DMS53 treated with DMSO at 0.1 percent for 48 hours (cell line): ENCODE measurements around the gene BTBD17.

Source experiments
- DNase-seq: peaks from one replicate; lab custom pipeline; 2025; ENCODE audit not compliant: unreplicated experiment; lab: John Stamatoyannopoulos, UW

The BTBD17 gene

DNA sequence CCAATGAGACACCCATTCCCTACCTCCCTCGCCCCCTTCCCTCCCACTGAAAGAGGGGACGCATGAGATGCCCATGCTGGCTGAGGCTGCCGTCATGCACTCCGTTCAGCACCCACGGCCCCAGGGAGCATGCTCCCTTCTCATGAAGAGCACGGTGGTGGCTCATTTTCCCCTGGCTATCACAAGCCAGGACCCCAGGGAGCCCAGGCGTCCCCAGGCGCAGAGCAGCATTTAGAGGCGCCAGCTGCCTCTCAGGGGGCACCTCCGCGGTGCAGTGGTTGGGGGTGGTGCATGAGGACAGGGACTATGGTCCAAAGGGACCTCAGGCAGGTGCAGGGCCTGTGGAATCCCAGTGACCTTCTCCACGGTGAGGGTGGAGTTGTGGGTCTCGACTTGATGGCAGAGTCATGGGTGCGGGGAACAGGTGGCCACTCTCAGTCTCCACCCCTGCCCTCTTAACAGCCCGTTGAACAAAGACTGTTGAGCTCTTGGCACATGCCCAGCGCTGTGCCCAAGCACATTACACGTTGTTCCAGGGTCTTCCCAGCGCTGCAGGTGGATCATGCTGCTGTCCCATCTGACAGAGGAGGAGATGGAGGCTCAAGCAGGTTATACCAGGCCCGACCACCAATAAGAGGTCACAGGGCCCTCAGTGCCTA is 22.0 kb downstream of the BTBD17 start:
- peak; percentile 83 for DNase-seq

DNA sequence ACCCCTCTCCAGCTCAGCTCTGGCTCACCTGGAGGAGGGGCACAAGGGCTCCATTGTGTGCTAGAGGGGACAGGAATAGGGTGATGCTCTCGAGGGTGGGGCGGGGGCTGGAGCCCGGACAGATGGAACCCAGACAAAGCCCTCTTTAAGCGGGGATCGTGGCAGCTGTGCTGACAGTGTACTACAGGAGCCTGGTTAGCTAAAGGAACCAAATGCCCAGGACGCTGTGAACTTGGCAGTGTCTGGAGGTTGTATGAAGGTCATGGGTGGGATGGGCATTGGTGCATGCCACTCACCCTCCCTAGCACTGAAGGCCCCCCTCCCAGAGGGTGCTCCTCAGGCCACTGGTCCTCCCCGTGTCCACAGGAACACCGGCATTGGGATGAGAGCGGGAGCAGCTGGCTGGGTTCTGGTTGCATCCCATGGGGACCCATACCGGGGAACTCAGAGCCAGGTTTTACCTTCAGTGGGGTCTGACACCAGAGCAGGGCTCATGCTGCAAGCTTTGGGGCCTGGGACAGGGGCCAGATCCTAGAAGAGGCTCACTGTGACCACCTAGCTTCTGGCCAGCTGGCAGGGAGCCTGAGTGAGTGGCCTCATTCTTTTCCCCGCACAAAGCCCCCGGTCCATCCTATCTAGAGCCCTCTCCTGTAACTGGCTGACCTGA is 23.7 kb downstream of the BTBD17 start:
- peak; percentile 31 for DNase-seq

DNA sequence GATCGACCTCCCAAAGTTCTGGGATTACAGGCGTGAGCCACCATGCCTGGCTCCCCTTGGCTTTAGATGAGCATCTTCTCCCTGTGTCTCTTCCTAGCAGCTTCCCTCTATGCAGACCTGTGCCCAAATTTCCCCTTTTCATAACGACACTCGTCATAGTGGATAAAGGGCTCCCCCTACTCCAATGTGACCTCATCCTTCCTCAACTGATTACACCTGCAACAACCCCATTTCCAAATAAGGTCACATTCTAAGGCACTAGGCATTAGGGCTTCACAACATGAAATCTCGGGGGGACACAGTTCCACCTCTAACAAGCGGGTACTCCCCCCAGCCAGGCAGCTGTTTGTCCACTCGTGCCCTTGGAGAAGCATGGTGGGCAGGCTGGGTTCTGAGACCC is 25.4 kb downstream of the BTBD17 start:
- DNase-seq, result no peak

DNA sequence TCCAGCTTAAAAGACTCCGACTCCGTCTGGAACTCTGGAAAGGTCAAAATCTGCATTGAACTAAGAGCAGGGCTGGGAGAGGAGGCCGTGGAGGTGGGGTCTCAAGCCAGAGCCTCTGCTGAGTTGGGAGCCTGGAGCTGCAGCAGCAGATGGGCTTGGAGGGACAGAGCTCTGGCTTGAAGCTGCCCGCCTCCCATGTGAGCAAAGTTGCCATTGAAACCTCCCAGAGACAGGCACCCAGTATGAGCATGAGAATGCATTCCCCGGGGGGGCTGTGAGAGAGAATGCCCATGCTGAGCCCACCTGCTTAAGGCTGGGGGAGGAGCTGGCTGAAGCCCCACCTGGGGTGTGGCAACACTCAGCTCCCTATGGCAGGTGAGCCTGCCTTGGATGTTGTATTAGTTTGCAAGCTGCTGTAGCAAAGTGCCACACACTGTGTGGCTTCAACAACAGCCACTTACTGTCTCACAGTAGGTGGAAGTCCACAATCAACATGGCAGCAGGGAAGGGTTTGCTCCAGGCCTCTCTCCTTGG is 26.1 kb downstream of the BTBD17 start:
- no peak for DNase-seq

DNA sequence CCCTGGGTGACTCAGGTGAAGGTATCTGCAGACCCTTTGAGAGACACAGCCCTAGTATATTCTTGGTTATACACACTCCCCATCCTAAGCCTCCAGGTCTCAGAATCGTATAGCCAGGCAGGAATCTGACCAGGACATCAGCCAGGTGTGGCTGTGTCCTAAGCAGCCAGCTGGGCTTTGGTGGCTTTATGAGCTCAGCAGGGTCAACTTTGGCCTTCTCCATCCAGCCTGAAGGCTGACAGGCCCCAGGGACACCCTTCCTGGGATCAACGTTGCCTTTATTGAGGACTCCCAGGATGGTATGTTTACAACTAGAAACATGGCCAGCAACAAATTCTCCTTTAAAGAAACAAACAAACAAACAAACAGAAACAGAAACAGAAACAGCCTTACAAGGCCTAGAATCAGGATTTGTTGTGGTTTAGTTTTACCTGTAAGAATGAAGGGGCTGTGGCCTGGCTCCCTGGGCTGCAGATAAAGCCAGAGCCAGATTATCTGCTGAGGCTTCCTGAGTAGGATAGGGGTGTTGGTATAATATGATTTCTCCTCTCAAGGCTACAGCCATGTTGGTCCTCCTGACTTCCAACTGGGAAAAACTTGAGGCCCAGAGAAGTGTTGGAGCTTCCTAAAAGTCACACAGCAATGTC is 27.2 kb downstream of the BTBD17 start:
- peak; percentile 9 for DNase-seq

DNA sequence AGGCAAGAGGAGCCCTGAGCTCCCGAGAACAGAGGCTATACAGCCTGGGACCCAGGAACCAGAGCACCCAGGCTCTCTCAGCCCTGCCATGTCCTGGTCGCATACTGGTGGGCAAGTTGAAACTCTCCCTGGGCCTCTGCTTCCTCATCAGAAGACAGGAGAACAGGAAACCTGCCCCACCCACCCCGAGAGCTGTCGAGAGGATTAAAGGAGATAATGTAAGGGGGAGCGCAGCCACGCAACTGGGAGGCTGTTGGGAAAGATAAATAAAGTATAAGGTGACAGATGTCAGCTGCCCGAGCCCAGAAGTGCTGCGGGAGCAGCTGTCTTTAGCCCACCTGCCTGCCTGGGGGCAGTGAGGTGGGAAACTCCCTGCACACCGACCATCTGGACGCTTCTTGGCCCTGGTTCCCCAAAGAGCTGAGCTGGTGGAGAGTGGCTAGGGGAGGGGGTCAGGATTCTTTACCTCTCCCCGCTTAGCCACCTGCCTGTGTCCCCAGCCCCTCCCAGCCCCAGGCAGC is 28.8 kb downstream of the BTBD17 start:
- DNase-seq, result peak; percentile 97

DNA sequence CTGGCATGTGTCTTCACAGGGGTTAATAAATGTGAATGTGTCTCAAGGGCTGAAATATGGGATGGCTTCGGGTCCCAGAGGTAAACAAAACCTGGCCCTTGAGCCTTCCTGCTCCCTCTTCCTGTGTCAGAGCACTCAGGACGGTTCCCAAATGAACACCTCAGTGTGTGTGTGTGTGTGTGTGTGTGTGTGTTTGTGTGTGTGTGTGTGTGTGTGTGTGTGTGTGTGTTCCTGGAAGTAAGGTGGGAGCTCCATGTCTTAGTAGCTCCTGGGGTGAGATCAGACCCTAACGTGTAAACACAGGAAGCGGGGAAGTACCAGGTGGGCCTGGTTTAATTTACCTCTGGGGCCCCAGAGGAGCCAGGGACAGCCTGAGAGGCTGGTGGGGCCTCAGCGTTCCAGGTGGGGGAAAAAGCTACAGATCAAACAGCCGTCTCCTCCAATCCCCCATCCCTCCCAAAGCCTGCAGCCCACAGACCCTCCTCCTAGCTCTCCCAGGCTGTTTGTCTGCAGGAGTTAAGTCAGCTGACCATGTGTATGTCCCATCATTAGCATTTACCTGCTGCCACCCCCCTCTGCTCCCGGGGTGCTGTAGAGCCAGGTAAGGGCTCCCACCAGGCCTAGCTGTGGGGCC is 29.5 kb downstream of the BTBD17 start:
- DNase-seq, result peak; percentile 87

DNA sequence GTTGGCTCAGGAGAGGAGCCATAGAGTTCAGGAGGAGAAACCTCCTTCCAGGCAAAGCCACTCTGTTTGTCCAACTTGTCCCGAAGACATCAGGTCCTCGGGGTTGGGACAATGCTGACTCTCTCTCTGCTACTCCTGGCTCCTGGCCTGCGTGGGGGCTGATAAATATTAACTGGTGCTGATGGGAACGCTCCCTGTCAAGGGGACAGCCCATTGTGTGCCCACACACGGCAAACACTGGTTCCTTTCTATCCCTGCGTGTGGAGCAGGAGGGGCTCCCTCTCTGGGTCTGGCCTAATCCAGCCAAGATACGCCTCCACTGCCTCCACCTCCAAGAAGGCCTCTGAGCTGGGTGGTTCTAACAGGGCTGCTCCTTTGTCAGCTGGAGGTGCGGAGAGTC is 31.2 kb downstream of the BTBD17 start:
- no peak for DNase-seq

DNA sequence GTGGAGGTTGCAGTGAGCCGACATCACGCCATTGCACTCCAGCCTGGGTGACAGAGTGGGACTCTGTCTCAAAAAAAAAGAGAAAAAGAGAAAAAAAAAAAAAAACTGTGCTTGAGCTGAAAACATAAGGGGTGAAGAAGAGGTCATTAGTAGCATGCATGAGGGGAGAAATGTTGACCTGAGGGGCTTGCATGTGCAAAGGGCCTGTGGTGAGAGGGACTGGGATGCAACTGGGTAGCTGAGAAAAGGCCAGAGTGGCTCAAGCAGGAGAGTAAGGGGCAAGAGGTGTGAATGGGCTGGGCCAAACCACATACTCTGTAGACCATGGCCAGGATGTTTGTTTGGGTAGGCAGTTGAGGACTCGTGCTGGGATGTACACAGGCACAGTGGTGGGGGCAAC is 32.3 kb downstream of the BTBD17 start:
- no peak for DNase-seq

DNA sequence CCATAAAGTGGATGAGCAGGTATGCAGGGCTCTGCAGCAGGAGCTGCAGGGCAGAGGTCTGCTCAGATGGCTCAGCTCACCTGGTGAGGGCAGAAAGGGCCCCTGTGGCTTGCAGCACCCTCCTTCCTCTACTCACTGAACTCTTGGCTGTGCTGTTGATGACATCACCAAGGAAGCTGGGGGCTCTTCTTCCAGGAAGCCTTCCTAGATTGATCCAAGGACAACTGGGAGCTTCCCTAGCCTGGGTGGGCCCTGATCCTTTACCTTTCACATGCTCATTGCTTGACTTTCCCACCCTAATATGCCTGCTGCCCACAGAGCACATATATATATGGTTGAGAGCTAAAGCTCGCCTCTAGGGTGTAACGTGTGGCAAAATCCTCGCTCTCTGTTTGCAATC is 33.2 kb downstream of the BTBD17 start:
- DNase-seq, result no peak

DNA sequence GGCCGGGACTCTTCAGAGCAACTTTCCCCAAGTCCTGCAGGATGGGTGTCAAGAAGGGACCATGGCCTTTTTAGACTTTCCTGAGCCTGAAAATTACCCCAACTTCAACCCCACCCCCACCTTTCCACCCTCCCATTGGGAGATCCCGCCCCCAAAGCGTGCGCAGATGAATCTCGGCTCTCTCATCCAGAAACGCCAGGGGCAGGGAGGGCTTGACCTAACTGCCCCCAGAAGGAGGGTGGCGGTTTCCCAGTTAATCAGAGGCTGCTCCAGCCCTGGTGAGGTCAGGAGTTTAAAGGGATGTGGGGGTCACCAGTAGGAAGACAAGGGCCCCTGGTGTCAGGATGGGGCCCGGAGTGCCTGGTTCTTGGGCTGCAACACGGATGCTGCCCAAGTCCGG is 35.2 kb downstream of the BTBD17 start:
- no peak for DNase-seq

DNA sequence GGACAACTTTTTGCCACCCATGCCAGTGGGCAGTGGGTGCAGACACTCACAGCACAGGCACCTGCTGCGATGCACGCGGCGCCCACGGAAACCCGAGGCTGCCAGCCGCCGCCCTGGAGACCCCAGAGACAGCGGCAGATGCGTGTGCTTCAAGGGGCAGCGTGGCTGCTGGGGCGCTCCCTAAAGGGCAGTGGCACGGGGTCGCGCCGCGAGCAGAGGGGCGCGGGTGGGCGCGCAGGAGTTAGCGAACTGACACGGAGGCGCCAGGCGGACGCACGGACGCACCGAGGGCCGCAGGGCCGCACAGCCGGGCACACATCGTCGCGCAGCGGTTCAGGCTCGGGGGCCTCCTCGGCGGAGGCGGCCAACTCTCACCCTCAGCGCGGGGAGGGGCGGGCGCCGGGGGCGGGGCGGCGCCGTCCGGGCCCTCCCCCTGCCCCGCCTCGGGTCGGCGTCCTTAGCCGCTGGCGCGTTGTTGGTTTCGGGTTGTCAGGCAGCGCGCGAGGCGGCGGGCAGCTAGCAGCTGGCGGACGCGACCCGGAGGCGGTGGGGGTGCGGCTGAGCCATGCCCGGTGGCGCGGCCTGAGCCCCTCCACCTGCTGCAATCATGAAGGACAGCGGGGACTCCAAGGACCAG is 35.8 kb downstream of the BTBD17 start, which contains the start of gene KIF19:
TSS of gene KIF19 (plus strand) at position 484 of the 637 bp plus-strand sequence. CDS start at position 608, 124 bp downstream.
- peak; percentile 52 for DNase-seq

DNA sequence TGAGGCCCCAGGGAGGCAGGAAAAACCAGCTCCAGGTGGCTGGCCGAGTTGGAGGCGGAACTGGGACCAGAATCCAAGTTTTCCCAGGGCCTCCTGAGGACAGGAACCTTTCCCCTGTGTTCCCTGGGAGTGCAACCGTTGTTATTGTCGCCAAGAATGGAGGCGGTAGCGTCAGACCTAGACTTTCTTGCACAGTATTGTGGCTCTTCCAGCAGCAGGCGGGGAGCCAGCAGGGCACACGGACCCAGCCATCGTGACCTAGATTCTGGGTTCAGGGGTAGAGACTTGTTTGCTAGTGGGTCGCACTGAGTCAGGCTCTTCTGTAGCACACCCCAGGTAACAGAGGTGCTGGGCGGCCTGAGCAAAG is 36.3 kb downstream of the BTBD17 start:
- no peak for DNase-seq

DNA sequence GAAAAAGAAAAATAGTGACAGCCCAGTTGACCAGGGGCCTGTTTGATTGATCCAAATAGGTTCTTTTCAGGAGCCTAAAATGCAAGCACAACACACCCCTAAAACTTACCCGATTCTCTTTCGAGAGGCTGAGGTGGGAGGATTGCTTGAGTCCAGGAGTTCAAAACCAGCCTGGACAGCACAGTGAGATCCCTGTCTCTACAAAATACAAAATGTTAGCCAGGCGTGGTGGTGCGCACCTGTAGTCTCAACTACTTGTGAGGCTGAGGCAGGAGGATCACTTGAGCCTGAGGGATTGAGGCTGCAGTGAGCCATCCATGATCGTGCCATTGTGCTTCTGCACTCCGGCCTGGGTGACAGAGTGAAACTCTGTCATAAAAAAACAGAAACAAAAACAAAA is 37.1 kb downstream of the BTBD17 start:
- no peak for DNase-seq

DNA sequence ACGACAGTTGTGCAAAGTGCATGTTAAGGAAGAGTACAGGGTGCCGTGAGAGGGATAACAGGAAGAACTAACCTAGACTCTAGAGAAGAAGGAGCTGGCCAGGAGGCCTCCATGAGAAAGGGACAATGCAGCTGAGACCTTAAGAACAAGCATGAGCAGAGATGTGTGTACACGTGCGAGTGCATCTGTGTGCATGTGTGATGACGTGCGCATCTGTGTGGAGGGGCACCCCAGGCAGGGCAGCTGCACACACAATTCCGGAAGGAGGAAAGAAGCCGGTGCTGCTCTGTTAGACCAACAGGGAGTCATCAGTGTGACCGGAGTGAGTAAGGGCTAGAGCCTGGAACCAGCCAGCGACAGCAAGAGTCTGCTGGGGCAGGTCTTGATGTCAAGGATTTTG is 43.3 kb downstream of the BTBD17 start:
- DNase-seq, result no peak

DNA sequence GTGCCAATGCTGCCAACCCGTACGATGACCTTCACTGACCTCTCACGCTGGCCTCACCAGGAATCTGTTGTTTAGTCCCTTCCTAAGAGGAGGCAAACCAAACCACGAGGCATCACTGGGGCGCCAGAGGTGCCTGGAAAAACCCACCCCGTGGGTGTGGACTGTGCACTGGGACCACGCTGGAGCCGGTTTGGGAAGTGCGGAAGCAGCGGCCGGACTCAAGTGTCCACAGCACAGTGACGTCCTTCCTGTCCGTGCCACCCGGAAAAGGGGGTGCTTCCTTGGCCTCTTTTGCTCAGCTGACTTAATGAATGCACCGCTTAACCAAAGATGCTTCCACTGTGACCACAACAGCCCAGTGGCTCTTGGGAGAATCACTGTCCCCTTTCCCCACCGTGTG is 44.6 kb downstream of the BTBD17 start:
- DNase-seq, result no peak

DNA sequence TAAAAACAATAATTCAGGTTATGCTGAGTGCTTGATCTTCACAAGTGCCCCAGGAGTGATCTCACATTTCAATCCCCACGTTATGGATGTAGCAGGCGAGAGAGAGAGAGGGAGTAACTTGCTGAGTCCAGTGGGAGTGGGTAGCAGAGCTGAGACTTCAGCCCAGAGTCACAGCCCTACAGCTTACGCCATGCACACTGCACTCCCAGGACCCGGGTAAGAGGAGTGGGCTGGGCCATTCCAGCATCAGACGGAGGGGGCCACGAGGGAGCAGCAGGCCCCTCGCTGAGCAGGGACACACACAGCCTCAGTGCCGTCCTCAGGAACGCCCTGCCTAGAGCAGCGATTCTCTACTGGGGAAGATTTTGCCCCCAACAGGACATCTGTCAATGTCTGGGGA is 45.4 kb downstream of the BTBD17 start:
- no peak for DNase-seq

DNA sequence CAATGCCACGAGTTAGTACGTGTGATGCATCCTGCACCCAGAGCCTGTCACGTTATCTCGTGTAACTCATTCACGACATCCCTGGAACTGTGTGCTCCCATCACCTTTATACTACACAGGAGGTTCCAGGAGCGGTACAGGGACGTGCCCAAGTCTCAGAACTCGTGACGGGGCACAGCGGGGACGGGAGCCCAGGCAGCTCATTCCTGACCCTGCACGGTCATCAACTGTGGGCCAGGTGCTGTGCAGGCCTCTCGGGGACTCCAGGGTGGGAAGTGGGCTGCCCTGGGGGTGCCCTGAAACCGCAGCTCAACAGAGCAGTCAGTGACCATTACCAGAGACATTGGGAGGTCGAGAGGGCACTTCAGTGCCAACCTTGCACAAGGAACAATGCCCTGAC is 46.8 kb downstream of the BTBD17 start:
- DNase-seq, result no peak

DNA sequence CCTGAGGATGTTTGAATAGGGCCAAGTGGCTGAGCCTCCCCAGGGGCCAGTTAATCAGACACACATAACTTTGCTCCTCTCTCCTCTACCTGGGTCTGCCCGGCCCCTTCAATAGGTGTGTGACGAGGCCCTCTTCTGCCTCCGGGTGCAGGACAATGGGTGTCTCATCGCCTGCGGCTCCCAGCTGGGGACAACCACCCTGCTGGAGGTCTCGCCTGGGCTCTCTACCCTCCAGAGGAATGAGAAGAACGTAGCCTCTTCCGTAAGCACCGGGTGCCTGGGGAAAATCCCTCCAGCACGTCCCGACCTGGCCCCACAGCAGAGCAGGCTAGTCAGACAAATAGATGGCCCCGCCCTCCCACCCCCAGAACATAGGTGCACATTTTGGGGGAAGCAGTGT is 51.8 kb downstream of the BTBD17 start:
- DNase-seq, result no peak

DNA sequence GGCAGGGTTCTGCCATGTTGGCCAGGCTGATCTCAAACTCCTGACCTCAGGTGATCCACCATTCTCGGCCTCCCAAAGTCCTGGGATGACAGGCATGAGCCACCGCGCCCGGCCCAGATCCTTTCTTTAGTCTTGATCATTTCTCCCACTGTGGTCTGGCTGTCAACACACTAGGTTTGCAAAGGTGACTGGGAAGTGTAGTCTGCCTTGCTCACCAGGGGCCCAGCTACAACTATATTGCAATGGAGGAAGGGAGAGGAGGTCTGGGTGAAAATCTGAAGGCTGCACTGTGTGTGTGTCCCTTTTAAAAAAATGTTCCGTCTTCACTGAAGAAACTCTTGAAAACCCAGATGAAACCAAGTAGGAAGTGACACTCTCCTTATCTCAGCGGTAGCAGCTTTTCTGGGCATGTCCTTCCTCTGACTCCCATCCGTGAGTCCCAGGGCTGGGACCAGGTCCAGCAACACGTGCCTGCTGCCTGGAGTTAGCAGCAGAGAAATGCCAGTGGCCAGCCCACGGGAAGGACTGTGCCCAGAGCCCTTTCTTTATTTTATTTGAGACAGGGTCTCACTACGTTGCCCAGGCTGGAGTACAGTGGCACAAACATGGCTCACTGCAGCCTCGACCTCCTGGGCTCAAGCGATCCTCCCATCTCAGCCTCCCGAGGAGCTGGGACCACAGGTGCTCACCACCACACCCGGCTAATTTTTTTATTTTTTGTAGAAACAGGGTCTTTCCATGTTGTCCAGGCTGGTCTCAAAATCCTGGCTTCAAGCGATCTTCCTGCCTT is 53.5 kb downstream of the BTBD17 start:
- no peak for DNase-seq
